Glutamatergic neuron (in vitro differentiated cells): ENCODE measurements around the gene INPP4A. TPM values are rescaled to one million over a fixed set of nuclear protein-coding genes. Genes with fewer than 3 reads are reported as not detected.

ENCODE experiments used
- DNase-seq: peaks from one replicate; pipeline ENCODE4 v3.0.0; 2022
- H3K27ac Mint-ChIP-seq: one replicate; pipeline ENCODE4 v1.8.0; 2020; ENCODE audit warnings: mild to moderate bottlenecking, mixed read lengths, inconsistent platforms; ENCODE audit not compliant: unreplicated experiment
- H3K27me3 Mint-ChIP-seq: one replicate; pipeline ENCODE4 v1.8.0; 2020; ENCODE audit warnings: mild to moderate bottlenecking, moderate library complexity, mixed read lengths, inconsistent platforms; ENCODE audit not compliant: unreplicated experiment
- H3K36me3 Mint-ChIP-seq: one replicate; pipeline ENCODE4 v1.8.0; 2020; ENCODE audit warnings: mild to moderate bottlenecking, mixed read lengths, inconsistent platforms; ENCODE audit not compliant: unreplicated experiment
- H3K4me1 Mint-ChIP-seq: one replicate; pipeline ENCODE4 v1.8.0; 2020; ENCODE audit warnings: mild to moderate bottlenecking, low read depth, mixed read lengths, inconsistent platforms; ENCODE audit not compliant: unreplicated experiment
- H3K4me3 Mint-ChIP-seq: one replicate; pipeline ENCODE4 v1.8.0; 2020; ENCODE audit warnings: mild to moderate bottlenecking, mixed read lengths, inconsistent platforms; ENCODE audit not compliant: unreplicated experiment
- H3K9me3 Mint-ChIP-seq: one replicate; pipeline ENCODE4 v1.8.0; 2020; ENCODE audit warnings: mild to moderate bottlenecking, moderate library complexity, mixed read lengths, inconsistent platforms; ENCODE audit not compliant: unreplicated experiment
- CTCF ChIP-seq: fragments of 200-600 bp; sonication (generic); IDR thresholded peaks from one replicate; pipeline ENCODE4 v1.5.0; 2021; ENCODE audit not compliant: partially characterized antibody, unreplicated experiment
- total RNA-seq: library from RNA; stranded (reverse); fragmentation: NEBNext Ultra II Directional; extraction: Animal tissue kit (Norgen Biotek cat#: 25700); gene quantifications from one replicate; pipeline ENCODE4 v1.2.1, GENCODE V29; 2021; ENCODE audit not compliant: unreplicated experiment

INPP4A gene
- total RNA-seq, 1 donor from 2014 or later: 54.5 TPM

- no peaks in the 10 kb centered on the region for H3K4me1 Mint-ChIP-seq
- H3K36me3 Mint-ChIP-seq: peaks cover 13% of the 10 kb centered on the region
- no peak for DNase-seq
- no peak for TF ChIP-seq CTCF
- H3K9me3 Mint-ChIP-seq: peaks cover 5% of the 10 kb centered on the region
- peaks cover 7% of the 10 kb centered on the region for H3K27me3 Mint-ChIP-seq
- no peak overlapping the region for H3K27ac Mint-ChIP-seq
- no peak overlapping the region for H3K4me3 Mint-ChIP-seq
Observed at GRCh38 chr2:98571796-98572195, 127.1 kb downstream of the INPP4A start.

- Mint-ChIP-seq H3K4me3 (no peak overlapping the region), H3K9me3 (peaks cover 5% of the 10 kb centered on the region)
Observed at GRCh38 chr2:98572211-98572610, 127.6 kb downstream of the INPP4A start.

GRCh38 chr2:98572676-98573075 is 128.0 kb downstream of the INPP4A start:
- H3K27me3 Mint-ChIP-seq: peaks cover 5% of the 10 kb centered on the region
- H3K4me1 Mint-ChIP-seq: no peaks in the 10 kb centered on the region
- DNase-seq: no peak
- H3K27ac Mint-ChIP-seq: no peak overlapping the region
- peaks cover 5% of the 10 kb centered on the region for H3K9me3 Mint-ChIP-seq
- no peak overlapping the region for H3K4me3 Mint-ChIP-seq
- no peak for TF ChIP-seq CTCF
- H3K36me3 Mint-ChIP-seq: peaks cover 7% of the 10 kb centered on the region

More at GRCh38 chr2:98572211-98572610, 127.6 kb downstream of the INPP4A start:
- Mint-ChIP-seq H3K36me3 (peaks cover 9% of the 10 kb centered on the region), H3K27me3 (peaks cover 5% of the 10 kb centered on the region), H3K27ac (no peak overlapping the region), H3K4me1 (no peaks in the 10 kb centered on the region)
- DNase-seq: no peak
- TF ChIP-seq CTCF: no peak

GRCh38 chr2:98573426-98573825 is 128.8 kb downstream of the INPP4A start:
- H3K27ac Mint-ChIP-seq: no peak overlapping the region
- peaks cover 5% of the 10 kb centered on the region for H3K9me3 Mint-ChIP-seq
- DNase-seq: no peak
- H3K4me3 Mint-ChIP-seq: no peak overlapping the region
- no peak for TF ChIP-seq CTCF
- H3K36me3 Mint-ChIP-seq: peaks cover 7% of the 10 kb centered on the region
- no peaks in the 10 kb centered on the region for H3K4me1 Mint-ChIP-seq
- H3K27me3 Mint-ChIP-seq: peaks cover 5% of the 10 kb centered on the region

GRCh38 chr2:98576666-98577312 is 132.1 kb downstream of the INPP4A start:
- Mint-ChIP-seq H3K27me3 (no peaks in the 10 kb centered on the region), H3K27ac (no peak overlapping the region), H3K4me3 (no peak overlapping the region), H3K36me3 (no peaks in the 10 kb centered on the region), H3K4me1 (no peaks in the 10 kb centered on the region), H3K9me3 (peaks cover 2% of the 10 kb centered on the region)
- no peak for TF ChIP-seq CTCF
- DNase-seq: no peak
